Measurements from ENCODE around the gene TRIM33.

GRCh38 chr1:114437812-114438211 is 73.2 kb downstream of the TRIM33 start:
- TF ChIP-seq CTCF (IDR thresholded peaks at IDR 0.05; ENCODE audit: poor library complexity), result no peak
- no peak for TF ChIP-seq EZH2 (IDR thresholded peaks at IDR 0.05; ENCODE audit: borderline replicate concordance)
- no peak for TF ChIP-seq EZH2phosphoT487 (IDR thresholded peaks at IDR 0.05; ENCODE audit: low read depth, severe bottlenecking, unreplicated experiment)
